NCI-H526 treated with DMSO at 0.1 percent for 48 hours (cell line): ENCODE data around the gene PRR29.
A peak's percentile ranks its signal among the peaks of the same experiment; 100 is the strongest.
"Not testable (repeated sequence)": the region's sequence is repeated elsewhere in the genome, so short reads cannot be mapped to it uniquely, and the experiment has no call there.

Source experiments
- DNase-seq: peaks from one replicate; lab custom pipeline; 2025; lab: John Stamatoyannopoulos, UW

Gene PRR29

DNA sequence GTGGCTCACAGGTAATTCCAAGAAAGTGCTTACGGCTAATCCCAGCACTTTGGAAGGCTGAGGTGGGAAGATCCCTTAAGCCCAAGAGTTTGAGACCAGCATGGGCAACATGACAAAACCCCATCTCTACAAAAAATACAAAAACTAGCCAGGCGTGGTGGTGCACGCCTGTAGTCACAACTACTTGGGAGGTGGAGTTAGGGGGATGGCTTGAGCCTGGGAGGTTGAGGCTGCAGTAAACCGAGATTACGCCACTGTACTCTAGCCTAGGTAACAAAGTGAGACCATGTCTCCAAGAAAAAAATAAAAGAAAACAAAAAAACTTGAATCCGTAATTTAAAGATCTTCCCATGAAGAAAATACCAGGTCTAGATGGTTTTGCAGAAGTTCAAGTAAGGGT lies 17.3 kb downstream of the PRR29 start:
- no peak for DNase-seq

DNA sequence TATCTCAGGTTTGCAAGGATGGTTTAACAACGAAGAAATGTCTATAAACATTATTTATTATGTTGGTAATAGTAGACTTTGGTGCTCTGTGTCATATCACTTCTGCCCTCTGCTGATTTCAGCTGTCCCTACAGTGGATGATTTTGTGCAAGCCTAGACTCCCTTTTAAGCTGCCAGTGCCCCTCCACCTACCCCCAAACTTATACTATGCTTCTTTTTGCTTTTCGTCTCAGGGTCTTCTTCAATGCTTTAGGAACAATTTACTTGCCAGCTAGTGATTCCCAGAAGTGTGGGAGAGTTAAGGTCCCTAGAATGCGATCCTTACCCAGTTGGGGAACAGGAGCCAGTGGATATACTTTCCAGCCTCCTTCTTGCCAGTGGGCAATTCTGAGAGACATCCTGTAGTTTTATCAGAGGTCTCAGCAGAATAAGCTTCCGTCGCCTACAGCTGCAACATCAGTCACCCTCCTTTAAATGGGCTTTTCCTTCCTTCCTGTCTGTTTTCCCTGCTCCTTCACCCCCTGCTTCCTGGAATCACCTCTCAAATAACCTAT lies 18.2 kb downstream of the PRR29 start:
- DNase-seq = no peak

DNA sequence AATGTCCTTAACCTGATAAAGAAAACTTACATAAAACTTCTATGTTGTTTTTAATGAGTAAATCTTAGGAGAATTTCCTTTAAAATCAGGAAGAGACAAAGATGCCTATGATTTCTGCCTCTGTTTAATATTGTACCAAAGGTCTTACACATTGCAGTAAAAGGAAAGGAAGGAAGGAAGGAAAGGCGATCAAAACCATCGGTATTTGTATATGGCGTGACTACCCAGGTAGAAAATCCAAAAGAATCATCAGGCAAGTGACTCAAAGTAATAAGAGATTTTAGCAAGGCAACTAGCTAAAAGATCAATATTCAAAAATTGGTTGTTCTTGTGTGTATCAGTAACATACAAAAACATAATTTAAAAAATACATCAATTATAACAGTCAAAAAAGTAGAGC lies 18.8 kb downstream of the PRR29 start:
- DNase-seq = no peak

DNA sequence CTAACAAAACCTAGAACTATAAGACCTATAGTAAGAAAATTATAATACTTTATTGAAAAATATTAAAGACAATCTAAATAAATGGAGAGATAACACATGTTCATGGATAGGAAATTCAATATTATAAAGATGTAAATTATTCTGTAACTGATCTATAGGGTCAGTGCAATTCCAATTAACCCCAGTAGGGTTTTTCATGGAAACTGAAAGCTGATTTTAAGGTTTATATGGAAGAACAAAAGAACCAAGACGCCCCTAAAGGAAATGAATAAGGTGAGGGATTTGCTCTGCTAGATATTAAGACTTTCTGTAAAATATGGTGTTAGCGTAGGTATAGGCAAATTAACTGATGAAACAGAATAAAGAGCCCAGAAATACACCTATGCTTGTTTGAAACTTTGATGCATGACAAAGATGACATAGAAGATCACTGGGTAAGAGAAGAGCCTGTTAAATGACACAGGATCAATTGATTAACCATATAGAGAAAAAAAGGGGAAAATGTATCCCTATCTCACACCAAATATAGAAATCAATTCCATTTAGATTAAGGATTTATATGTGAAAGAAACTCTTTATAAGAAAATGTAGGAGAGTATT lies 19.3 kb downstream of the PRR29 start:
- no peak for DNase-seq

DNA sequence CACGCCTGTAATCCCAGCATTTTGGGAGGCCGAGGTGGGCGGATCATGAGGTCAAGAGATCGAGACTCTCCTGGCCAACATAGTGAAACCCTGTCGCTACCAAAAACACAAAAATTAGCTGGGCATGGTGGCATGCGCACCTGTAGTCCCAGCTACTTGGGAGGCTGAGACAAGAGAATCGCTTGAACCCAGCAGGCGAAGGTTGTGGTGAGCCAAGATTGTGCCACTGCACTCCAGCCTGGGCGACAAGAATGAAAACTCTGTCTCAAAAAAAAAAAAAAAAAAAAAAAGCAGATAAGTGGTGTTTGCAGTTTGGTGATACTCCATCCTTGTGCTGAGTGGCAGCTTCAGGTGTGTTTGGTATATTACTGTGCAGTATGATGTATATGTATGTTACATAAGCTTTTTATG lies 21.4 kb downstream of the PRR29 start:
- DNase-seq = not testable (repeated sequence)

DNA sequence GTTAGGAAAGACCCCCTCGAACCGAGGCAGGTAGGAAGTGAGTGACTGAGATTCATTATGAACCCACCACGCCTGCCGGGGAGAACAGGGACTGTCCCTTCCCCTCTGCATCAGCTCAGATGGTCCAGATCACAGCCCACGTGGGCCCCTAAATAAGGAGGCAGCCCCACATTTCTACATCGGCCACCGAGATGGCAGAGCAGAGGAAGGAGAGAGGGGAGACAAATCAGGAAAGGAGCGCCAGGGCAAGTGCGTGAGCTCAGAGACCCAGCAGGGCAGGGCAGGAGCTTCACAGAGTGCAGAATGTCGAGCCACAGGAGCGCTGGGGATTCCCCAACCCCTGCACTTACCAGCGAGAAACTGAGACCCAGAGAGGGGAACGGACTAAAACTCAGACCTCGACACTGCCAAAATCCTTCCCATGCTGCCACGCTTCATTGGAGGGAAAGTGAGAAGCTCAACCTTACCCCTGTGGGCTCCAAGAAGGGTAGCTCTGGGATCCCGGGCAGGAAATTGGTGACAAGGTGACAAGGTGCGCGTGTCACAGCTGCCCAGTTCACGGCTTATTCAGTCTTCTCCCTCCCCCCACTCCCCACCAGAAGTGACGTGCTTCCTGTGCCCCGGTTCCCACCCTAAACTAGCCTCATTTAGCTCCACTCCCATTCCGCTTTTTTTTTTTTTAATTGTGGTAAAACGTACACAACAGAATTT lies 22.1 kb downstream of the PRR29 start, which contains the start of gene ICAM2:
Gene ICAM2, minus strand, starts transcription at position 578 of the 711 bp plus-strand sequence. CDS start 13,942 bp downstream, outside the sequence.
- no peak for DNase-seq

DNA sequence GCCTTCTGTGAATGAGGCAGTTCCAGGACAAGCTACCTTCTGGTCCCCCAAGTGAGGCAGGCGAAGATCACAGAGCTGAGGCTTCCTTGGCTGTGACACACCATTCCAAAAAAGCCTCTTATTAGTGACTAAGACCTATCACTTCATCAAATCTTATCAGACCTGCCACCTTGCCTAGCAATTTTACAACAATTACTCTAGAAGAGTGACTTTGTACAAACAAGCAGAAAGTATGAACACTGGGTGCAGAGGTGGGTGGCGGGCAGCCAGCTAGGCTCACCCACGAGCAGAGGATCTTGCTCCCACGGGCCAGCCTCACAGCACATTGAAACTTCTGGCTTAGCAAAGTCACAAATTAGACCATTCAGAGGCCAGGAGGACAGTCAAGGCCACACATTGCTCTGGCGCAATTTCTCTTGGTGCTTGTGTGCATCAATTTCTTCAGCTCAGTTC lies 24.5 kb downstream of the PRR29 start:
- no peak for DNase-seq

DNA sequence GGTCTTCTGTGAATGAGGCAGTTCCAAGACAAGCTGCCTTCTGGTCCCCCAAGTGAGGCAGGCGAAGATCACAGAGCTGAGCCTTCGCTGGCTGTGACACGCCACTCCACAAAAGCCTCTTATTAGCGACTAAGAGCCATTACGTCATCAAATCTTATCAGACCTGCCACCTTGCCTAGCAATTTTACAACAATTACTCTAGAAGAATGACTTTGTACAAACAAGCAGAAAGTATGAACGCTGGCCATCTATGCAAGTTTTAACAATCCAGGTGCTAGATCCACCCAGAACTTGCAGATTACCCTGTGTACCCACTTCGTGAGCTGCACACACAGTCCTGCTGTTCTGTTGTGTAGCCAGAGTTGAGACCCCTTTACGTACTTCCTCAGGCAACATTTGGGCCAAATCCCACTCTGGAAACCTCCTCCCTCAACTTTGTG lies 26.1 kb downstream of the PRR29 start:
- no peak for DNase-seq

DNA sequence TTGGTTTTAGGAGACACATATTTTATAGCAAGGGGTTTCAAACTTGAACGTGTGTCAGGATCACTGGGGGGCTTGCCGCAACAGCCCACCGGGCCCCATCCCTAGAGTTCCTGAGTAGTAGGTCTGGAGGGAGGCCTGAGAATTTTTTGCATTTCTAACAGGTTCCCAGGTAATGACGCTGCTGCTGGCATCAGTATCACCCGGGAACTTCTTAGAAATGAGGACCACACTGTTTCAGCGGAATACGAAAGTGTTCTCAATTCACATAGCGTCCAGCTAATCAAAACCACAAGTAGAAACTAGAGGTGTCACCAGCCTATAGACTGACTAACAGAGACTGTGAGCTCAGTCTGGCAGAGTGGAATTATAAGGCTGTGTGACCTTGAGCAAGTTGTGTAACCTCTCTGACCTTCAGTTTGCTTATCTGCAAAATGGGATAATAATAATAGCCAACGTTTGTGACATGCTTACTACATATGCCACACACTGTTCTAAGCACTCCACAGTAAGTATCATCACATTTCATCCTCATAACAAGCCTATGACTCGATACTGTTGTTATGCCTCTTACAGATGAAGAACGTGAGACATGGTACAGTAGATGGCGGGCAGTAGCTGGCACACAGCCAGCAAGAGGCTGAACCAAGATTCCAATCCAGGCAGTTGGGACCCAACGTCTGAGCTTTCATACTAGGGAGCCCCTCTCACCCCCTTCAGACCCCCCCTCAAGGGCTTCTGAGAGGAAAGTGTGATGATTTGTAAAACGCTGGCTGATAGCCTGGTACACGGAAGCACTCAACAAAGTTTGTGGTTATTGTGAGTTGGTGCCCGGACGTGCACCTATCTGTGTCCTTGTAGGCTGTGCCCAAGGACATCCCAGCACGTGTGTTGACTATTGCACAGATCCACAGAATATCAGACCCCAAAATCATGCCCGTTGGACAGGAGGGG lies 26.9 kb downstream of the PRR29 start:
- DNase-seq = no peak

DNA sequence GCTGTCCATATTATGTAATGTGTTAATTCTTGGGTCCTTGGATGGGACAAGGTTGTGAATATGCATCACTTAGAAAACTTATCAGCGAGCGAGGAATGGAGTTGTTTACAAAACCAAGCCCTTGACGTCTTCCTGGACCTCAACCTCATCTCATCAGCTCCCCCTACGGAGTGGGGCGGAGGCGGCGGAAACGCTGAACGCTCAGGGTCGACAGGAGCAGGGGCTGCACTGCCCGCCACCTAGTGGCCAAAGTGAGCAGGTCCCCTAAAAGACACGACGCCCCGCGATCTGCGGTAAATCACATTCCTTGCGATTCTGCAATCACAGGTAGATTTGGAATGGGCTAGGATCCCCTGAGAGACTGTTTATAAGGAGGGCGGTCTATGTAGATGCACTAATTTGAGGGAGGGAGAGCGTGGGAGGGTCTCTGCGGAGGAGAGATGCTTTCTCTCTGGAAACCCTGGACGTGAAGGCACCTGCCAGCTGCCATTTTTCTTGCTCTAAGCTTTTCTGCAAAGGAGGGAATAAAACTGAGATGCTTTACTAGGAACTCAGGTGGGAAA lies 27.7 kb downstream of the PRR29 start:
- DNase-seq = peak; percentile 21

DNA sequence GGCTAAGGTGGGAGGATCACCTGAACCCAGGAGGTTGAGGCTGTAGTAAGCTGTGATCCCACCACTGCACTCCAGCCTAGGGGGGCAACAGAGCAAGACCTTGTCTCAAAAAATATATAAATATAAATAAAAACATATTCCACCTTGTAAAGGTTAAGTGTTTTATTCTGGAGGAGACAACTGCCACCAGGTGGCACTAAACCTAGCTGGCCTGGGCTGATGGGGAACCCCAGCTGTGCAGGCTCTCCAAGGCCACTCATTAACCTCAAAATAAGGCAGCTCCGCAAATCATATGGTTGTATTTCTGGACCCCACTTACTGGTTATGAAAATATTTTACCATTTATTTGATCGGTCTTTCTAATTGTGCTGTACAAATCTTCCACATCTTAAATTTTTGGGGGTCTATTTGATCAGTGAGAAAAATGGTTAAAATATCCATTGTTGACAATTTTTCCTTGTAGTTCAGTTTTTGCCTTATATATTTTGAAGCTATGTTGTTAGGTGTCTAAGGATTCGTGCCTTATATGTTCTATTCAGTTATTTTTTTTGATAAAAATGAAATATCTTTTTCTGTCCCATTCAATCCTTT lies 30.8 kb downstream of the PRR29 start:
- no peak for DNase-seq

DNA sequence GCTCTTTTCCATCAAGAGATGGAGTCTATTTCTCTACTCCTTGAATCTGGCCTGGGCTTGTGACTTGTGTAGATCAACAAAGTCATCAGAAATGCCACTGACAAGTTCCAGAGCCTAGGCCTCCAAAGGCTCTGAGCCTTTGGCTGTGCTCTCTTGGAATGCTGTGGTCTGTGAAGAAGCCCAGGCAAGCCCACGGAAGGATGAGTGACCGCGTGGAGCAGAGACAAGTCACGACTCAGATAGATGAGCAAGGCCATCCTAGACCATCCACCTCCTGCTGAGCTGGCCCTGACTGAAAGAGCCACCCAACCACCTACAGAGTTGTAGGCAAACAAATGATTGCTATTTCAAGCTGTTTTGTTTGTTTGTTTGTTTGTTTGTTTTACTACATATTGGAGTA lies 33.9 kb downstream of the PRR29 start:
- no peak for DNase-seq

DNA sequence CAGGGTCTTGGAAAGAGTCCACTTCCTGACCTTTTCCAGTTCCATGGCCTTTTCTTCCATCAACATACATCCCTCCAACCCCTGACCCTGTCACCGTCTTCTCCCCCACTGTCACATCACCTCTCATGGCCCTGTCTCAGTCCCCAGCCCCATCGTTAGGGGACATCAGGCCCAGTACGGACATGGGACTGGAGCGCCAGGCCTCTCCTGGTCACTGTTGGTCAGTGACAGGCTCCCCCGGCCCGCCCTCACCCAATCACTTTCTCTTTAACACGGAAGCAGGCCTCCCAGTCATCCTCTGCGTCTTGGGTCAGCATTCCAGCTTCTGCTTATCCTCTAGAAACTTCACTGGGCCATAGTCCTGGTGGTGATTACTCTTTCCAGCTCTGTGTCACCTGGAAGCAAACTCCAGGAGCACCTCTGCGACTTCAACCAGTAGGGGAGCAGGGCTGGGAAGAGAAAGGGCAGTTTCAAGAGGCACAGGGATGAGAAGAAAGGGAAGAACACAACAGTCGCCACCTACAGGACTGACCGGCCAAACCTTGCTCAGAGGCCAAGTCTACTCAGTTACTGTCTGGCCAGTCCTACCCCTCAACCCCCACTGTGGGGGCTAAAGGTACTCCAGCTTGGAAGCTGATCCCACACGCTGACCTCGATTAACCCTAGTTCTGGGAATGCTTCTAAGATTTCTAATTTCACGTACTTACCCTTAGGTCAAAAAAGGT lies 38.2 kb downstream of the PRR29 start:
- DNase-seq = no peak

DNA sequence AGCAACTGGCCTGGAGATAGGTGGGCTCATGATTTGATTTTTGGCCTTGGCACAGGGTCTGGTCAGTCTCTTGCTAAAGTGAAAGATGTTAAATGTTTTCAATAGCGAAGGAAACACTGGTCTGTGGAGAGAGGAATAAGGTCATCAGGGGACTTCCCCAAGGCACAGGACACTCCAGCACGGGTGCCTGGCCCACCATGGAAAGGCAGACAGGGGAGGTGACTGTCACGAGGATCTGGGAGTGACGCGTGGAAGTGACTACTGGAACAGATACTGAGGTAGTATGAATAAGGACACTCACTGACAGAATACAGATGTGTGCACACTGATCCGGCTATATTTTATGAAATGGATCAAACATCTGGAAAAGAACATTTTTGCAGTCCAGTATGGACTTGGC lies 39.0 kb downstream of the PRR29 start:
- no peak for DNase-seq

DNA sequence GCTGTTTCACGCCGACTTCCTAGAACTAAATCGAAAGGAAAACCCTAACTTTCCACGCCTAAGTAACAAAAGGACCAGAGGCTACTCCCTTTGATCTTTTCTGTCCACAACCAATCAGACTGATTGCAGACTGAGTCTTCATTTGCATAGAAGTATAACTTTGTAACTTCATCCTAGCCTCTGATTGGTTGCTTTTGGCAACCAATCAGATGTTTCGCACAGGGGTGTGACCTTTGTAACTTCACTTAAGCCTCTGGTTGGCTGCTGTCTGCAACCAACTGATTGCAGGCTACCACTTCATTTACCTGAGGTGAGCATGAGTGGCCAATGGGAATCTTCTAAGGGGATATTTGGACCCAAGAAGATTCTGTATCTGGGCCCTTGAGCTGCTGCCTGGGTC lies 39.7 kb downstream of the PRR29 start:
- no peak for DNase-seq

DNA sequence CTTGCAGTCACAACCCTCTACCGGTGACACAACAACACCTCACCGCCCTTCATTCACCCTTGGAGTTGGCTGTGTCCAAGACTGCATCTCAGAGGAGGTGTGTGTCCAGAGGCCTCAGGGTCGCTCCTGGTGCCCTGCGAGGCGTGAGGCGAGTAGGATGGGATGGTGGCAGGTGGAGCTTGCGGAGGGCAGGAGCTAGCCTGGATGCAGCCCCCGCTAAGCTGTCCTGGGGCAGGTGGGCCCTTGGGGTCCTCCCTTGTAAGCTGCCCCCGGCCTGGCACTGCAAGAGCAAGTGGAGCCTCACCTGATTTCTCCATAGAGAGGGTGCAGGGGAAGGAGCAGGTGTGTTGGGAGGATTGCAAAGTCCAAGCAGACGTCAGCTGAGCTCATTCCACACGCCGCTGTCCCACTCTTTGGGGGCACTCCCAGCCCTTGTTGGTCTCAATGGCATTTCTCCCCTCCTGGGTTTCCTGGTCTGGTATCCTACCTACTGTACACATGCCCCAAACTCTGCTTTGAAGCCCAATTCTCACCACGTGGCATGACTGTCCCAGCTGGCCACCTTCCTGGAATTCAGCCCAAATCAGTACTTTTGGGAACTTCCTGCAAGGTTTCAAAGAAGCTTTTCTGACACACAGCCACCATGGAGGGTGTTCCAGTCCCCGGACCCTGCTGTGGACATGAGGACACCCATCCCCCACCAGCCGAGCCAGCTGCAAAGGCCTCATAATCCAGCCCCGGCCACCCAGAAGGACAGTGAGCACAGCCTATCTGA lies 40.4 kb downstream of the PRR29 start:
- no peak for DNase-seq

DNA sequence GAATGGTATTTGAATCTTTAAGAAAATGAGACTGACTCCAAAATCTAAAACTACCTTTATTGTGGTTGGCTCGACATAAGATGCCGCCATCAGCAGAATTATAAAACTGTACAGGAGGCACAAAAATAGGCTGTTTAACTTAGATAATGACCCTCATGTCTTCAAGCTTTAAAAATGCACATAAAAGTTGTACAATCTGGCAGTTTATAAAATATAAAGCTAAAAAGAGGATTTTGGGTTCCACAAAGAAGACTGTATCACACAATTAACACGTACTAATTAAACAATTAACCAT lies 40.9 kb downstream of the PRR29 start:
- DNase-seq = no peak

DNA sequence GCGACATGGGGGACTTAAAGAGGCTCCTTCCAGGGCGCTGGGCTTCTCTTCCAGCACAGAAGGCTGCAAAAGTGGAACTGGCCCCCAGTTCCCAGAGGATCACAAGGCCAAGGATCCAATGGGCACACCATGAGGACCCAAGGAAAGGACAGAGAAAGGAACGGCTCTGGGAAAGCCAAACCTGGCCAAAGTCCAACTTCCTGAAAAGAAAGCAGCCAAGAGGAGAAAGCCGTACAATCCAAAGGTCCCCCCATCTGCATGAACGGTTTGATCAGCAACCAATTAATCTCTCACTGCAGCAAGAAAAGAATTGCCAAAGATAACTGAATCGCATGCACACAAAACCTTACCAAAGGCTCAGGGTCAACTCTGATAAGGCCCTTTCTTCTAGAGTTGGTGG lies 42.1 kb downstream of the PRR29 start:
- no peak for DNase-seq

DNA sequence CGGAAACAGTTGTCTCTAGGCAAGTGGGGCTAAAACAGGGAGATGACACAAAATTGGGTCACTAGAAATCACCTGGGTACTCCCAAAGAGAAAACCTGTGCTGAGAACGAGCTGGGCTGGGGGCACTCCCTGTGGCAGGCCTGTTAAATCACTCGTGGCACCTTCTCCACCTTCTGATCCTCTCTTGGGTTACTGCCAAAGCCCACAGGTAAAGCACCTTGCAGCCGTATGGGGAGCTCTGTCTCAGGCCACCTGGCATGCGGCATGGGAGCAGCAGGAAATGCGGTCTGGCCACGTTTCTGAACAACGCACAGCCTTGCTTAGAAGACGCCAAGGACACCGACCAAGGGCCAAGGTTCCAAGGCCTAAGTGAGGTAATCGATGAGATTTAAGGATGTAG lies 43.8 kb downstream of the PRR29 start:
- no peak for DNase-seq
